GM21390 (cell line): ENCODE data around the gene DEAF1.
A peak's percentile ranks its signal among the peaks of the same experiment; 100 is the strongest.

ENCODE experiments used
- ATAC-seq: cut with Tn5 transposase; IDR thresholded peaks from one replicate; pipeline ENCODE4 v1.9.1; 2021; ENCODE audit not compliant: unreplicated experiment

The DEAF1 gene

GRCh38 chr11:626475-627307 lies 68.3 kb downstream of the DEAF1 start, which contains the start of gene SCT:
Gene SCT, minus strand, starts transcription at chr11:627181. Its CDS starts 38 bp downstream, at chr11:627143.
- no peak for ATAC-seq

- ATAC-seq: no peak
These were observed 69.3 kb downstream of the DEAF1 start for GRCh38 chr11:625636-626268.

- no peak for ATAC-seq
These were observed 70.1 kb downstream of the DEAF1 start, which contains the start of gene CDHR5 for GRCh38 chr11:624705-625635. Gene CDHR5, minus strand, starts transcription at chr11:624955. Its CDS starts 53 bp downstream, at chr11:624902.

DNA sequence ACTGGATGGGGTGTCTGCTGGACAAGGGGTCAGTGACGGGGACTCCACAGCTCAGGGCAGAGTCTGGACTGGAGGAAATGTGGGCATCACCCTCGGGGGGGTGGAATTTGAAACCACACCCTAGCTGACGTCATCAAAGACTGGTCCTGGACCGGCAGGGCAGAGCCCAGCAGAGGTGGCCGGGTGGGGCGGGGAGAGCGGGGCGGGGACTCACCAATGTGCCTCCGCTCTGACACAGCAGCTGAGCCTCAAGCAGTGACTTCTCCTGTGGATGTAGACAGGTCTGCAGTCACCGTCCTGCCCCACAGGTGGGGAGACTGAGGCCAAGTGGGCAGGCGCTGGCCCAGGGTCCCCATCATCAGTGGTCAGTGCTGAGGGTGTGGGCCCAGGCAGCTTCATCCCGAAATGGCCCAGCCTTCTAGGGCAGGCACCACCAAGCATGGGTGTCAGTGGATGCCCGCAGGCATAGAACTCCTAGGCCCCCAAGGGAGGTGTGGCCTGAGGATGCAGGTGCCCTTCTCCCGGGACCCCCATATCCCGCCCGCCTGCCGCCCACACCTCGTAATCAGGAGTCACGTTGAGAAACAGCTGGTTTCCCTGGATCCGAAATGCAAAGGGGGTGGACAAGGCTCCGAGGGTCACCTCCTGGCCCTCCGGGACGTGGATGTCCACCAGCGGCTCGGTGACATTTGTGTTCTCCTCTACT lies 70.9 kb downstream of the DEAF1 start:
- ATAC-seq: no peak

DNA sequence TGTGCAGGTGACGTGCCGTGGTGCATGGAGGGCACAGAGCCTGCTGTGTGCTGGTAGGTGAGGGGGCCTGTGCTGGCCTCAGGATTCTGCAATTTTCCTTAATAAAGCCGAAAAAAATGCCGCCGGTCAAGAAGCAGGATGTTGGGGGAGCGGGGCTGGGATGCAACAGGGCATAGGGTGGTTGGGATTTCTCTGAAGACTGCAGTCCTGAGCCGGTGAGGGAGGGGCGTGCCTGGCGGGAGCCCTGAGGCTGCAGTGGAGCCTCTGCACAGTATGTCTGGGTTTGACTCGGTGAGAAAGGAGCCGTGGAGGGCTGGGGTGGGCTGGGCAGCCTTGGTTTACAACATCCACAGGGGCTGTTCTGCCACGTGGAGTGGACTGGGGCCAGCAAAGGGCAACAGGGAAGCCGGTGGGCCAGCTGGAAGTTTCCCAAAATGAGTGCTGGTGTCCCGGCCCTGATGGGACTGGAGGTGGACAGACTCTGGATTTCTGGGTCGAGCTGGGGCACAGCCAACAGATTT lies 71.6 kb downstream of the DEAF1 start:
- no peak for ATAC-seq

- ATAC-seq: no peak
These were observed 73.2 kb downstream of the DEAF1 start for GRCh38 chr11:621838-622237.

- no peak for ATAC-seq
These were observed 73.8 kb downstream of the DEAF1 start for GRCh38 chr11:620935-621814.

GRCh38 chr11:620201-620600 lies 74.8 kb downstream of the DEAF1 start:
- no peak for ATAC-seq

- no peak for ATAC-seq
These were observed 75.4 kb downstream of the DEAF1 start for GRCh38 chr11:619628-620050.

DNA sequence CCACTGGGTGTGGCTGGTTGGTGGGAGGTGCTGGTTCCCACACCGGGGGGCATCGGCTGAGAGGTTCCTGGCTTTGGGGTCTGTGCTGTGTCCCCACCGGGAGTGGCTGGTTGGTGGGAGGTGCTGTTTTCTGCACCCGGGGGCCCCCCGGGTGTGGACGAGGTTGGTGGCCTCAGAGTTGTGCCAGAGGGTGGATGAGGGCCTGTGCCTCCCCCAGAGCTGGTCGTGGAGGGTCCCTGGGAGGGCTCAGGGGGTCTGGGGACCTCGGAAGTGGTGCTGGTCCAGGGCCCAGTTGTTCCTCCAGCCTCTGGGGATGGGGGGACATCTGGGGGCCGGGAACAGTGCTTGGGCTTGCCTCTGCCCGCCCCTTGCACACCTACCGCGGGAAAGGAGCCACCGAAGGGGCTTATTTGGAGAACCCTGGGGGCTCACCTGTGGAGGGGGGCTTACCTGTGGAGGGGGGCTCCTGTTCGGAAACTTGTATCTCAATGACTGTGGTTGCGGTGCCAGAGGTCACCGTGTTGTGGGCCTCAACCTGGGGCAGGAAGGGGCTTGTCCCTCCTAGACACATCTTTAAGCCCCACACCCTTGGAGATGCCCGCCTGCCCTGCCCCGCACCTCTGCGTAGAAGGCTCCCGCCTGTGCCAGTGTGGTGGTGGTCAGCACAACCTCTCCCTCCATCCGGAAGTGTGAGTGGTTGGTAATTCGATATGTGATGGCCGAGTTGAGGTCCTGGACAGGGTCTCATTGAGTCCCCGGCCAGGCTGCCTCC lies 76.0 kb downstream of the DEAF1 start:
- no peak for ATAC-seq

DNA sequence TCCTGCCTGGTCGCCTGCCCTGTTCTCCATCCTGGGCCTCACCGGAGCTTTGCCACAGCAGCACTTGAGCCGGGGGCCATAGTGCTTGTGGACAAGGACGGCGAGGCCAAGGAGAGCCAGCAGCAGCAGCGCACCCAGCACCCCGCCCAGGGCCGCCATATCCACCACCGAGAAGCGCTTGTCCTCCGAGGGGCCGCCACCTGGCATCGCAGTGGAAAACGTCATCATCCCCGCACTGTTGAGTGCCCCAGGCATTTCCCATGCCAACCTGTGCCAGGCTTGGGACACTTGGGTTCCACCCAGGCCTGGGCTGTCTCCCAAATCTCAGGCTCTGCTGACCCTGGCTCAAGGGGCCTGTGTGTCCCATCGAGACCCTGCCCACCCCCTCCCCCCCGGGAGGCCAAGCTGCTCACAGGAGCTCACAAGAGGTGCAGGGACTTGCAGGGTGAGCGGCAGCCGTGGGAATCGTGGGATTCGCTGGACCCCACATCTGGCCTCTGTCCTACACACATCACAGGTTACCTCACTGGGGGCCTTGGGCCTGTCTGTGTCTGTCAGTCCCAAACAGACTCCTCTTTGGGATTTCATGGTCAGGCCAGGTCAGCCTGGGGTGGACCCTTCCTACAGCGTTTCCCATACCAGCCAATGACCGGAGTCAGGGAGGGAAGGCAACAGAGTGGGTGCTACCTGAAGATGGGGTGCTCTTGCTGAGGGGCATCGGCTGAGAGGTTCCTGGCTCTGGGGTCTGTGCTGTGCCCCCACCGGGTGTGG lies 76.9 kb downstream of the DEAF1 start:
- ATAC-seq: no peak

DNA sequence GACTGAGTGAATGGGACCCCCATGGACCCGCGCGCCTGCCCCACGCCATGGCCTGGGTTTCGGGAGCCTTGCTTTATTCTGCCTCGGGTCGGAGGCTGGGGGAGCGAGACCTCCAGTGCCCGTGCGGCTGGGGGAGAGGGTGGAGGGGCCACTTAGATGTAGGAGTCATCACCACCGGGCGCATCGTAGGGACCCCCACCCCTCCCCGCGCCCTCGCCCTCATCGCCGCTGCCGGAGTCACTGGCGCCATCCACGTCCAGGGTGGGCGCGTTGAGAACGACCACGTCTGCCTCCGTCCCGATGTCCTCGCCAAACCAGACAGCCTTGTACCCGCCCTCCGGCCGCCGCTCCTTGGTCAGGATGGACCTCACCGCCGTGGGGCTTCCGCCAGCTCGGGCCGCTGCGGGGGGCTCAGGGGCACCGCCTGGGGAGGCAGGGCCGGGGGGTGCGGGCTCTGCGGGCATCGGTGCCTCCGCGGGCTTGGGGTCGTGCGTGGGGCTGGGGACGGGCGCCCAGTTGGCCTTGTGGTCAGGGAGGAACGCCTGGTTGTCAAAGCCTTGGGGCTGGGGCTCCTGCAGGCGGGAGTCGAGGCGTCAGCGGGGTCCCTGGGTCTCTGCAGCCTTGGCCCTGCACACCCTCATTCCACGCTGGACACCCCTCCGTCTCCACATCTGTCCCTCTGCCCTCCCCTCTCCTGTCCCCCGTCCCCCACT lies 77.7 kb downstream of the DEAF1 start:
- ATAC-seq: no peak

- no peak for ATAC-seq
These were observed 78.5 kb downstream of the DEAF1 start for GRCh38 chr11:616320-617198.

GRCh38 chr11:615504-616319 lies 79.3 kb downstream of the DEAF1 start, which contains the start of gene IRF7:
Gene IRF7, minus strand, starts transcription at chr11:615950. Its CDS starts 586 bp downstream, at chr11:615364.
- ATAC-seq: peak; percentile 74
